ENCODE results near the gene ASAH2.
"Not testable (repeated sequence)": the region's sequence is repeated elsewhere in the genome, so short reads cannot be mapped to it uniquely, and the experiment has no call there.

Gene ASAH2

DNA sequence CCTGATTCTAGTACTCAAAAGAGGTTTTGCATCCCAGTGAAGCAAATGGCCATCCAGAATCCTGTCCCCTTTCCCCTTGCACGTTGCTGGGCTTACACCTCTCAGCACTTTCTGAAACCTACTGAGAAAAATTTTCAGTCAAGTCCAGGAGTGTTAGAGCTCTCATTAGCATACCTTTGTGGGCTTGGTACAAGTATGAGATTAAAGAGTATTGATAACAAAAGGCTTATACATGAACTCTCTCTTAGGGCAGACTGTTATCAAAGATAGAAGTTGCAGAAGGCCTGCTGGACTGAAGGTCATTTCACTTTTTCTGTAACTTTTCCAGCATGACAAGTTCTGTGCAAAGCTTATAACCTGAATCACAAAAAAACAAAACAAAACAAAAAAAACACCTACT, at the start of gene ASAH2:
Gene ASAH2 (minus strand): TSS at position 123 of the 400 bp plus-strand sequence. CDS start 2,906 bp downstream, outside the sequence.
- DNase-seq, result no peak

DNA sequence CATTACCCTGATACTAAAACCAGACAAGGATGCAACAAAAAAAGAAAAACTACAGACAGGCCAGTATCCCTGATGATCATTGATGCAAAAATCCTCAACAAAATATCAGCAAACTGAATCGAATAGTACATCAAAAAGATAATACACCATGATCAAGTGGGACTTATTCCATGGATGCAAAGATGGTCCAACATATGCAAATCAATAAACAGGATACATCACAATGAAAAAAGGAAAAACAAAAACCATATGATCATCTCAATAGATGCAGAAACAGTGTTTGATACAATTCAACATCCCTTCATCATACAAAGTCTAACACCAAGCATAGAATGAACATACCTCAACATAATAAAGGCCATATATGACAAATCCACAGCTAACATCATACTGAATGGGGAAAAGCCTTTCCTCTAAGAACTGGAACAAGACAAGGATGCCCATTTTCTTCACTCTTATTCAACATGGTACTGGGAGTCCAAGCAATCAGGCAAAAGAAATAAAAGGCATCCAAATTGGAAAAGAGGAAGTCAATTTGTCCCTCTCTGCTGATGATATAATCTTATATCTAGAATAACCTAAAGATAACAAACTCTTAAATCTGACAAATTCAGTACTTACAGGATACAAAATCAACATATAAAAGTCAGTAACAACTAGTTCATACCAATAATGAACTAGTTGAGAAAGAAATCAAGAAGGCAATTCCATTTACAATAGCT, 48.8 kb upstream of the ASAH2 start:
- DNase-seq, result no peak

DNA sequence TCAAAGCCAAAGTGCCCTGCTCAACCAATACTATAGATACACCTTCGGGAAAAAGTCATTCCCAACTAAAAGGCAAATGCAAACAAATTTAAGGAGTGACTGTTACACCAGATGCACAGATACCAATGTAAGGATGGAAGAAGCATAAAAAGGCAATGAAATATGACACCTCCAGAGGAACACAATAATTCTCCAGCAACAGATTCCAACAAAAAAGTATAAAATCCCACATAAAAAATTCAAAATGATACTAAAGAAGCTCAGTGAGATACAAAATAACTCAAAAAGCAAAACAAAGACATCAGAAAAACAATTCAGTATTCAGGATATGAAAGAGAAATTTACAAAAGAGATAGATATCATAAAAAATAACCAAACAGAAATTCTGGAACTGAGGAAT, 44.1 kb upstream of the ASAH2 start:
- no peak for DNase-seq

DNA sequence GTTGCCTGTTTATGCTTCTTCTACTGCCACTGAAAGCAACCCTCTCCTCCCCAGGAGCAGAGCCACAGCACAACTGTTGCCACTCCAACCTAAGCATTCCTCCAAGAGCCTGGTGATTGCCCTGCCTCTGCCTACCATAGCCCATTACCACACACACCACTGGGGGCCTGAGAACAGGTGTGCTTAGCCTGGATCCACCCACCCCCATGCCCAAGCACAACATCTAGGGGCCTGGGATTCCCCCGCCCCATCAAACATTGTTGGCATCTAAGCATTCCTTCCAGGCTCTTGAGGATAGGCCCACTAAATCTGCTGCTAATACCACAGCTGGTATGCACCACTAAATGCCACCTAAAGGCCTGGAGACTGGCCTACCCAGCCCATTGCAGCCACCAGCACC, 43.3 kb upstream of the ASAH2 start:
- DNase-seq, result no peak

DNA sequence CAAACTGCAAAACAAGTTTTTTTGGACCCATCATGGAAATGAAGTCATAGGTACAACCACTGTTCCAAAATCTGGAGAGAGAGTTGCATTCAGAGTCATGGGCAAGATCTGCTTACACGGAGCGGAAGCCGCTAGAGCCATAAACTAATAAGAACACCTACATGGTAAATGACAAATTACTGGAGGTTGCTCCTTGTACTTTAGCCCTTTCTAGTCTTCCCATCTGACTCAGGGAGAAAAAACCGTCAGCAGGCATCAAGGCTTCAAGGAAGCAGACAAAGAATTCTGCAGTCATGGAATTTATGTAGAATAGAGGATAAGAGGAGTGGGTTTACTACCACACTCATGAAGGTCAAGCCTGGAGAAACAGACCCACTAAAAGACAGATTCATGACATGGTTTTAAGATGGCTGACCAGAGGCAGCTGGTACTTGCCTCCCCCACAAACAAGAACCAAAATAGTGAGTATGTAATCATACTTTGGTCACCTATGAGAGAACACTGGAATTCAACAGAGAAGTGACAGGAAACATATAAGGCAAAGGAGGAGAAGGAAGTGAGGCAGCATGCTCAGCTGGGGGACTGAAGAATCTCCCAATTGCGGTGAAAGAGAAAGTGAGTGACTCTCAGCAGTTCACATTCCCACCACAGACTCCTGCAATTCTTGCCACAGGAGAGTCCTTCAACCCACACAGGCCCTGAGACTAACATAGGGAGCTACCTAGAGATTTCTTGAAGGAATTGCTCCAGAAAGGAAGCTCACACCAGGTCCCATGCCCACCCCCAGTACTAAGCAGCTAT, 42.4 kb upstream of the ASAH2 start:
- no peak for DNase-seq

DNA sequence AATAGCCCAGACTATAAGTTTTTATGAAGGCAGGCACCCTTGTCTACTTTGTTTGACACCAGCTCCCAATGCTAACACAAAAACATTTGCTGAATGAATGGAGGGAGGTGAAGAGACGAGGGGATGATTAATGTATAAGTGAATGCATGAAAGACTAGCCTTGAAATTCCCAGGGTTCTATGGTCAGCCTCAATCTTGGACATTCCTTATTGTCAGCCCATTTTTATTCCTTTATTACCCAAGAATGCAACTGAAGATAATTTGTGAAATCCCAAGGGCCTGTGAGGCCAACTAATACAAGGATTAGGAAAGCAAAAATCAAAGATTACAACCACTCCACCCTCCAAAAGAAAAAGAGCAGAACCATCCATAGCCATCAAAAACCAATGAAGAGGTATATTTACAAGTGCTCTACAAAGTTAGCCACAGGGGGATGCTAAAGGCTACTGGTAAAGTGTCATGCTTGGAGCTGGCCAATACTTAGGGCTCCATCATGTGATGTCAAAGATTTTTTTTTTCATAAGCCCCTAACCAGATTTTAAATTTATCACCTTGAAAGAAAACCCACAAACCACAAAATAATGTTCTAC, 40.0 kb upstream of the ASAH2 start:
- DNase-seq, result no peak

DNA sequence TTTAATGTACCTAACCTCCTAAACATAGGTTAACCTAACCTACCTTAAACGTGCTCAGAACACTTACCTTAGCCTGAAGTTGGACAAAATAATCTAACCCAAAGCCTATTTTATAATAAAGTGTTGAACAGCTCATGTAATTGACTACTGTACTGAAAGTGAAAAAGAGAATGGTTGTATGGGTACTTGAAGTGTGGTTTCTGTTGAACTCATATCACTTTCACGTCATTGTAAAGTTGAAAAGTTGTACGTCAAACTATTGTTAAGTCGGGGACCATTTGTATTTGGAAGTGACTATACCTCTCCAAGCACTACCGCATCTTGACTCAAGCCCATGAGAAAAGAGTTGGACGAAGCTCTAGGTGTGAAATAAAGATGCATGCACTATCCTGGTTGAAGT, 37.9 kb upstream of the ASAH2 start:
- DNase-seq, result no peak

DNA sequence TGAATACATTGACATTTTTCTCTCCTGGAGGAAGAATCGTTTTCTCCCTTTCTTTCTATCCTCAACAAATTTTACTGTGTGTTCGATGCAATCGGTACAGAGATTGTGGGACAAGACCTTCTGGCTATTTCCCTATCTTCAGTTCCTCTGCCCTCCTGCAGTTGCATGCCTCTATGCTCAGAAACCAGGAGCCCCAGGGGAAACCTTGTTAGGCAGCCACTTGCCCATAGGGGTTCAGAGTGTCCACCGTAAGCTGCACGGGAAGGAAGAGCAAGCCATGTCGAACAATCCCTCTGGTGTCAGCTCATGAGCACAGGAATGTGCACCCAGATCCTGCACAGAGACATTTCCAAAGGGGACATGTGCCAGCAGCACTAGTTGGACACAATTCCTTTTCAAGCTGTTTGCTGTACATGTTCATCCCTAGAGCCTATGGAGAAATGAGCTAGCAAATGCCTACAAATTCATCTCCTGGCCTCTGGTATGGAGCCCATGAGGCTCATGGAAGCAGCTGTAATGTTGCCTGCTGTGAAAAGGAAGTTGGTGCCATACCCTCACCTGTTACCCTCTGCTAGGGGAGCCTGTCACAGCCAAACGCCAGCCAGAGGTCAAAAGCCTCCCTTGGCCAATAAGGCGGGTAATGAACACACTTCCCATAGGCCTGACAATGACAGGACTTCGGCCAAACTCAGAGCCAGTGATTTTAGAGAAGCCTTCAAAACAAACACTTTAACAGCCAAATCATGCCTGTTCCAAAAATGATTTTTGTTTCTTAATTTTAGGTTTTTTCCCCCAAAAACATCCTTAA, 35.9 kb upstream of the ASAH2 start:
- DNase-seq, result no peak

DNA sequence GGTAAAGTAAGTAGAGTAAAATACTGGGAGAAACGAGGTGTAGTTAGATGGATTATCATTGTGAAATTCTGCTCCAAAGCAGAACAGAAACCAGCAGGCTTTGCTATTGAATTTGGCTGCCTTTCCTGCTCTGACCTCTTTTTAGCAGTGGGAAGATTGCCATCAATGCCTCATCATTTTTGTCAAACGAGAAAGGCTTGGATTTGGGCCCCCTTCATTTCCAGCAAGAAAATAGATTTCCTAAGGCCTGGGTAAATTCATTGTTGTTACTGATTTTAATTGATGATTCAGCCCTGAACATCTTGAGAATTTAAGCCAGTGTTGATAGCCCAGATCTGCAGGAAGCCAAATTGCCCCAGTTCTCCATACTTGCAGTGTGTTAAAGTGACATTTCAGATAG, 35.2 kb upstream of the ASAH2 start:
- DNase-seq, result peak; percentile 54

DNA sequence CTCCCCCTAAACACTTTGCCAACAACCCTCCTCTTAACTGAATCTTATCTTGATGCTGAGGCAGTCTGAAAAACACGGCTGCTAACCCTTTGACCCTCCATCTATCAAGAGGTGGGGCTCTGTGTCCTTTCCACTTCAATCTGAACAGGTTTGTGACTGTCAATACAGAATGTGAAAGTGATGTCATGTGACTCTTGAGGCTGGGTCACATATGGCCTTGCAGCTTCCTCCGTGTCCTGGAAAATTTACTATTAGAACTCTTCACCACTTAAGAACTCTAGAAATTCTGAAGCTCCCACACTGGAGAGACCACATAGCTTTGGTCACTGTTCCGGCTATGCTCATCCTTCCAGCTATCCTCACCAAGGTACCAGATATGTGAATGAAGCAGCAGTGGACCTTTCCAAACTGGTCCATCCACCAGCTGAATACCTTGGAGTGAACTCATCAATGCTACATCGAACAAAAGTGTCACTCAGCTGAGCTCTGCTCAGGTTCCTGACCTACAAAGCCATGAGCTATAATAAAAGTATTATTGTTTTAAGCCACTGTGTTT, 30.7 kb upstream of the ASAH2 start:
- DNase-seq, result no peak

DNA sequence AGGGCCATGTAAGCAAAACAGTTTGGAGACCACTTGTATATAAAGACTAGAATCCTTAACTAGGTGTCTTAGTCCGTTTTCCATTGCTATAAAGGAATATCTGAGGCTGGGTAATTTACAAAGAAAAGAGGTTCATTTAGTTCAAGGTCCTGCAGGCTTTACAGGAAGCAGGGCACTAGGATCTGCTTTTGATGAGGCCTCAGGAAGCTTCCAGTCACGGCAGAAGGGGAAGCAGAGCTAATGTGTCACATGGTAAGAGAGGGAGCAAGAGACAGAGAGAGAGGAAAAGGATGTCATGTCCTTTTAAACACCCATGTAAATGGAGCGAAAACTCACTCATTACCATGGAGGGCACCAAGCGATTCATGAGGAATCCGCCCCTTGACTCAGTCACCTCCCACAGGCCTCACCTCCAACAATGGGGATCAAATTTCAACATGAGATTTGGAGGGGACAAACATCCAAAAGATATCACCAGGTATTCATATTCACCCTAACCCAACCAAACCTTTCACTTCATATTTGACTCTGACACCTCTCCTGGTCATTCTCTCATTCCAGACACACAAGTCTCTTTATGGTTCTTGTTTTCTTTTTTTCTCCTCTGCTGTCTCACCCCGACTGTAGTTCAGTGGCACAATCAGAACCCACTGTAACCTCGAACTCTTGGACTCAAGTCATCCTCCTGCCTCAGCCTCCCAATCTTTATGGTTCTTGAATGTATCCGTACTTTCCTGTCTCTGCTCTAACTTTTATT, 30.1 kb upstream of the ASAH2 start:
- DNase-seq, result no peak

DNA sequence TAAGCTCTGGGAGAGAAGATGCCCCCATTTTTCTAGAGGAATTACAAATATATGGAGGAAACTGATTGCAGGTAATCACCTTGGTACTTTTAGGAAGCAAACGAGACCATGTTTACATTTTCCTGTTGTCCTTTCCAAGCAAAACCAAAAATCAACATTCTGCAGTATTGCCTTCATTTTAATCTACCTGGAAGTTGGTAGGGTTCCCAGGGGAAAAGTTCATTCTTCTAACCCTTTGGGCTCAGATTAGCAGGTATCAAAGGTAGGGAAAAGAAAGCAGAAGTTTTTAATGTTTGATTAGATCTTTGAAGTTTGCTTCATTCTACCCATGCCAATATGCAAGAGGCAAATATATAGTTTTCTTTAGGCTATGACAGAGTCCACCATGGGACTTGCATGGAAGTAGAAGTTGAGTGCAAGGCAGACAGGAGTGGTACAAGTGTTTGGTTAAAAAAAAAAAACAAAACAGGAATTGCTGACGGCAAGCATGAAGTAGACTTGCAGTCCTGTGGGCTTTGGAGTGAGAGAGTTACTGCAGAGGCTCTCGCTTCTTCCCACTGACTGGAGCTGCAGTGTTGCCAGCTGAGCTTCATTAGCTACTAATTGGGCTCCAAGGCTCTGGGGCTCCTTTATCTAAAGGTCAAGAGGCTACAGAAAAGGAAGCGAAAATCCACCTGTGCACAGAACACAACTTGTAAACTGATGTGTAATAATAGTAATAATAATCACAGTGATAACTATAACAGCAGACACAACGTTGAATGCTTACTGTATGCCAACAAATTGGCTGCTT, 28.9 kb upstream of the ASAH2 start:
- no peak for DNase-seq

DNA sequence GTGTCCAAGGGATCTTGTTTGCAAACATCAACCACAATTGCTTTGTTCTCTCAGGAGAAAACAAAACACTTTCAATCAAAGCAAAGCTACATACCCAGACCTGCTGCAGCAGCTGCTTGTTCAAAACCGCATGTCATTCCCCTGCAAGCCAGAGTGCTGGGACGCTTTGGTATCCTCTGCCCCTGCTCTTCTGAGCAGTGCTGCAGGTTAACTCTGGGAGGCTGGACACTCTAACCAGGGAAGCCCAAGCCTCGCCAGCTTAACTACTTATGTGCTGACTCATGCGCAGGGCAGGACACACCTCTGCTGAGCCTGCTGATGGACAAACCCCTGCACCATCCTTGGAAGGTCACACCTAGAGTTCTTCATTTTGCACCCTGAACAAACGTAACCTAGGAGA, 28.2 kb upstream of the ASAH2 start:
- DNase-seq, result no peak

DNA sequence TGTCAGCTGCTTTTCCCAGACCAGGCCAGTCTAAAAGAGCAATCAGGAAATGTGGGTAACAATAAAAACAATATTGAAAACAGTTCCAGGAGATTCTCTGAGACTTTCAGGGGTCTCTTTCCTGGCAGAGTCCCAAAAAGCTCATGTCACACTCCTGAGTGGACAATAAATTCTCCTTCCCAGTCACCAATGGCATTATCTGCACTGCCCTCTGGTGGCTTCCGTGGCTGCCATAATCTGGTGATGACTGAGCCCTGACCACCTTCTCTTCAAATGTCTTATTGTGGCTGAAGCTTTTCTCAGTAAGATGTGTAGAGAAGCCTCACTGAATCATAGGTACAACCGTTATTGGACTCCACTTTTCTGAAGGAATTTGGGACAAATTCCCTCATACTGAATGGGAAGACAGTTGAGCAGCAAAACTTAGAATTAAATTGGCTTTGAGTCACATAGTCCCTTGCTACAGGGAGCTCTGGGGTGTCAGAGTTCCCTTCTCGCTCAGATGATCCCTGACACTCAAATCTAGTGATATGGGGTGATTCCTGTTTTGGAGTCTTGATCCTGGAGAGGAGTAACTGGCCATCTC, 24.4 kb upstream of the ASAH2 start:
- DNase-seq, result no peak

DNA sequence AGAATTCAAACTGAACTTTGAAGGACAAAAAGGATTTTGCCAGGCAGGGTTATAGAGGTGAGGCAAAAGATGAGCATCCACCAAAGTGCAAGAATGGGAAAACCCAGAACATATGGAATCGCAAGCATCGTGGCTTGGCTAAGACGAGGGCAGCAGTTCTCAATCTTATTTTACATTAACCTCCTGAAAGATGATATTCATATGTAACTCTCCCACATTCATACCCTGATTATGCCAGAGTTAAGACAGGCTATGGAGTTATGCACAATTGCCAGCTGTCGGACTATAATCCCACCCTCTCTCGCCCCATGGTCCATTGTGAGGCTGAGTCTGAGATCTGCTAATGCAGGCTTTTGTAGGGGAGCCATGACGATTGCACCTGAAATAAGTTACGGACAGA, 21.2 kb upstream of the ASAH2 start:
- DNase-seq, result no peak

DNA sequence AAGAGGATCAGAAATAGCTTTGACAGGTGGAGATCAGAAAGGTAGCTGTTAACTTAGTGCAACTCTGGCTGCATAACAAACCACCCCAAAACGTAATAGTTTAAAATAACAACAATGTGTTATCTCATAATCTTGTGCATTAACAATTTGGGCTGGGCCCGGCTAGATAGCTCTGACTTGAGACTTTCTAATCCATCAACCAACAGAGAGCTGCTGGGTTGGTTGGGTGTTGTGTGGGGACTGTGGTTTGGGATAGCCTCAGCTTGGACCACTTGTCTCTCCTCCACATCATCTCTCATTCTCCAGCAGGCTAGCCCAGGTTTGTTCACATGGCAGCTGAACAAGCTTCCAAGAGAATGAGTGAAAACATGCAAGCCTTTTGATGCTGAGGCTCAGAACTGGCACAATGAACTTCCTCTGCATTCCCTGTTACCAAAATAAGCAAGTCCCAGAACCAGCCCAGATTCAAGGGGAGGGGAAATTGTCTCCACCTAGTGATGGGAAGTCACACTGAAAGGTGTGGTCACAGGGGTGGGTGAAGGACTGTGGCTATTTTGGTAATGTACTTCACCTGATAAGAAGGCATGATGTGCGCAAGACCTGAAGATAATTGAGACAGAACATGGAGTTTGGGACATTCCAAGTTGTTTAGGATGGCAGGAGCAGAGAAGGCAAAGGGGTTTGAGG, 20.4 kb upstream of the ASAH2 start:
- no peak for DNase-seq

DNA sequence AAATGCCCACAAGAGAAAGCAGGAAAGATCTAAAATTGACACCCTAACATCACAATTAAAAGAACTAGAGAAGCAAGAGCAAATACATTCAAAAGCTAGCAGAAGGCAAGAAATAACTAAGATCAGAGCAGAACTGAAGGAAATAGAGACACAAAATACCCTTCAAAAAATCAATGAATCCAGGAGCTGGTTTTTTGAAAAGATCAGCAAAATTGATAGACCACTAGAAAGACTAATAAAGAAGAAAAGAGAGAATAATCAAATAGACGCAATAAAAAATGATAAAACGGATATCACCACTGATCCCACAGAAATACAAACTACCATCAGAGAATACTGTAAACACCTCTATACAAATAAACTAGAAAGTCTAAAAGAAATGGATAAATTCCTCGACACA, 16.6 kb upstream of the ASAH2 start:
- DNase-seq, result not testable (repeated sequence)

DNA sequence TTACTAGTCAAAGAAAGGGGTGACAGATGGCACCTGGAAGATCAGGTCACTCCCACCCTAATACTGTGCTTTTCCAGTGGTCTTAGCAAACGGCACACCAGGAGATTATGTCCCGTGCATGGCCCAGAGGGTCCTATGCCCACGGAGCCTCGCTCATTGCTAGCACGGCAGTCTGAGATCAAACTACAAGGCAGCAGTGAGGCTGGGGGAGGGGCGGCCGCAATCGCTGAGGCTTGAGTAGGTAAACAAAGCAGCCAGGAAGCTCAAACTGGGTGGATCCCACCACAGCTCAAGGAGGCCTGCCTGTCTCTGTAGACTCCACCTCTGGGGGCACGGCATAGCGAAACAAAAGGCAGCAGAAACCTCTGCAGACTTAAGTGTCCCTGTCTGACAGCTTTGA, 11.3 kb upstream of the ASAH2 start:
- not testable (repeated sequence) for DNase-seq

DNA sequence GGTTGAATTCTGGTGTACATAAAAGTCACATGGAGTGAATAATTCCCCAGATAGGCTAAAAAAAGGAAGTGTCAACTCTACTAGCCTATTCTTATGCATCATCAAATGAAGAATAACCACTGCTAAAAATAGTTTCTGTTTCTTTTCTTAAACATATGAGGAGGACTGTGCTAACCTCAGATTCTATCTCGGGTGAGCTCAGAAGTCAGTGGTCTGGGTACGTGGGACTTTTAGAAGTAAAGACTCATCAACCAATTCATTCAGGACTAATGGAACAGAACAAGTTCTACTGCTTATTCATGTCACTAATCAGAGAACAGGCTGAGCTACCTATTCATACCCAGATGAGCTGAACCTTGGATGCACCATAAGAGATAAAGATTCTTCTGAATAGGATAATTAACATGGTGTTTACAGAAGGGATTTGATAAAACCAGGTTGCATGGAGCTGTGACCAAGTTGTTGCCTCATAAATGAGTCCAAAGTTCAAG, 9.5 kb upstream of the ASAH2 start:
- DNase-seq, result no peak

DNA sequence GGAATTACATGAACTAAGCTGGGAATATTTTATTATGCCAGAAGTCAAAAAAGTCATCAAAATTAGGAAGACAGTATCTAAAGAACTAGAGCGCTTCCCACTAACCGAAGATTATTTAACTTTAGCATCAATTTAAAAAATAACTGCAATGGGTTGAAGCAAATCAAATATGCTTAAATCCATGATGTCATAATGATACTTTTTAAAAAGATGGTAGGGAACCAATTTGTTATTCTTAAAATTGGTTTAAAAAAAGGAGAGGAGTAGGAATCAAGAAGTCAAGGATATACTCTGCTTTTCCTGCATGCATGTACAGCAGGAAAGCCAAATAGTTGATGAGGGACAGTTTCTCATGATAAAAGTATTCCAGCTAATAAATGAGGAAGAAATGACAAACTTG, 3.2 kb upstream of the ASAH2 start:
- DNase-seq, result no peak
